ENCODE measurements around the gene SLC25A1.
"Not testable (repeated sequence)": the region's sequence is repeated elsewhere in the genome, so short reads cannot be mapped to it uniquely, and the experiment has no call there.

- TF ChIP-seq, protein P1, sequence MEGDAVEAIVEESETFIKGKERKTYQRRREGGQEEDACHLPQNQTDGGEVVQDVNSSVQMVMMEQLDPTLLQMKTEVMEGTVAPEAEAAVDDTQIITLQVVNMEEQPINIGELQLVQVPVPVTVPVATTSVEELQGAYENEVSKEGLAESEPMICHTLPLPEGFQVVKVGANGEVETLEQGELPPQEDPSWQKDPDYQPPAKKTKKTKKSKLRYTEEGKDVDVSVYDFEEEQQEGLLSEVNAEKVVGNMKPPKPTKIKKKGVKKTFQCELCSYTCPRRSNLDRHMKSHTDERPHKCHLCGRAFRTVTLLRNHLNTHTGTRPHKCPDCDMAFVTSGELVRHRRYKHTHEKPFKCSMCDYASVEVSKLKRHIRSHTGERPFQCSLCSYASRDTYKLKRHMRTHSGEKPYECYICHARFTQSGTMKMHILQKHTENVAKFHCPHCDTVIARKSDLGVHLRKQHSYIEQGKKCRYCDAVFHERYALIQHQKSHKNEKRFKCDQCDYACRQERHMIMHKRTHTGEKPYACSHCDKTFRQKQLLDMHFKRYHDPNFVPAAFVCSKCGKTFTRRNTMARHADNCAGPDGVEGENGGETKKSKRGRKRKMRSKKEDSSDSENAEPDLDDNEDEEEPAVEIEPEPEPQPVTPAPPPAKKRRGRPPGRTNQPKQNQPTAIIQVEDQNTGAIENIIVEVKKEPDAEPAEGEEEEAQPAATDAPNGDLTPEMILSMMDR (conservative IDR thresholded peaks at IDR 0.05 in 1 of 2, IDR thresholded peaks at IDR 0.05 in 1 of 2; ENCODE audit: extremely low read depth in 1 of 2, insufficient read depth in 1 of 2, low read depth in 1 of 2, low read length in 2 of 2): not testable (repeated sequence)
- not testable (repeated sequence) for TF ChIP-seq EZH2 (IDR thresholded peaks at IDR 0.05; ENCODE audit: borderline replicate concordance, low read length)
Measured at GRCh38 chr22:19156109-19156508, 22.4 kb downstream of the SLC25A1 start.

Measured in mammary epithelial cell (primary cell).